ENCODE data around the gene PDX1. TPM values are rescaled to one million over a fixed set of nuclear protein-coding genes. Genes with fewer than 3 reads are reported as not detected.

The PDX1 gene
- polyA plus RNA-seq, 1 donor from 2014 or later, result not detected

DNA sequence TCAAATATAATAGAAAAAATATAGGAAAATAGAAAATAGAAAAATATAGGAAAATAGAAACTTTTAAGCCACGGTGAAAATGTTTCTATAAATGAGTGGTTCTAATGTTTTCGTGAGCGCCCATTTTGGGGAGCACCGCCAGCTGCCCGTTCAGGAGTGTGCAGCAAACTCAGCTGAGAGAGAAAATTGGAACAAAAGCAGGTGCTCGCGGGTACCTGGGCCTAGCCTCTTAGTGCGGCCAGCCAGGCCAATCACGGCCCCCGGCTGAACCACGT is 204 bp upstream of the PDX1 start:
- no peak for TF ChIP-seq TAF1 (IDR thresholded peaks at IDR 0.05; ENCODE audit: low read depth)
- TF ChIP-seq EP300 (conservative IDR thresholded peaks at IDR 0.05; ENCODE audit: poor library complexity, severe bottlenecking), result no peak
- TF ChIP-seq, protein P1, sequence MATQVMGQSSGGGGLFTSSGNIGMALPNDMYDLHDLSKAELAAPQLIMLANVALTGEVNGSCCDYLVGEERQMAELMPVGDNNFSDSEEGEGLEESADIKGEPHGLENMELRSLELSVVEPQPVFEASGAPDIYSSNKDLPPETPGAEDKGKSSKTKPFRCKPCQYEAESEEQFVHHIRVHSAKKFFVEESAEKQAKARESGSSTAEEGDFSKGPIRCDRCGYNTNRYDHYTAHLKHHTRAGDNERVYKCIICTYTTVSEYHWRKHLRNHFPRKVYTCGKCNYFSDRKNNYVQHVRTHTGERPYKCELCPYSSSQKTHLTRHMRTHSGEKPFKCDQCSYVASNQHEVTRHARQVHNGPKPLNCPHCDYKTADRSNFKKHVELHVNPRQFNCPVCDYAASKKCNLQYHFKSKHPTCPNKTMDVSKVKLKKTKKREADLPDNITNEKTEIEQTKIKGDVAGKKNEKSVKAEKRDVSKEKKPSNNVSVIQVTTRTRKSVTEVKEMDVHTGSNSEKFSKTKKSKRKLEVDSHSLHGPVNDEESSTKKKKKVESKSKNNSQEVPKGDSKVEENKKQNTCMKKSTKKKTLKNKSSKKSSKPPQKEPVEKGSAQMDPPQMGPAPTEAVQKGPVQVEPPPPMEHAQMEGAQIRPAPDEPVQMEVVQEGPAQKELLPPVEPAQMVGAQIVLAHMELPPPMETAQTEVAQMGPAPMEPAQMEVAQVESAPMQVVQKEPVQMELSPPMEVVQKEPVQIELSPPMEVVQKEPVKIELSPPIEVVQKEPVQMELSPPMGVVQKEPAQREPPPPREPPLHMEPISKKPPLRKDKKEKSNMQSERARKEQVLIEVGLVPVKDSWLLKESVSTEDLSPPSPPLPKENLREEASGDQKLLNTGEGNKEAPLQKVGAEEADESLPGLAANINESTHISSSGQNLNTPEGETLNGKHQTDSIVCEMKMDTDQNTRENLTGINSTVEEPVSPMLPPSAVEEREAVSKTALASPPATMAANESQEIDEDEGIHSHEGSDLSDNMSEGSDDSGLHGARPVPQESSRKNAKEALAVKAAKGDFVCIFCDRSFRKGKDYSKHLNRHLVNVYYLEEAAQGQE (IDR thresholded peaks at IDR 0.05; ENCODE audit: borderline replicate concordance), result no peak
- TF ChIP-seq RAD21 (conservative IDR thresholded peaks at IDR 0.05), result no peak
- TF ChIP-seq EZH2 (IDR thresholded peaks at IDR 0.05; ENCODE audit: borderline replicate concordance, insufficient read depth, low read length, poor library complexity, severe bottlenecking), result no peak
- TF ChIP-seq SMC3 (conservative IDR thresholded peaks at IDR 0.05; ENCODE audit: poor library complexity), result no peak
- TF ChIP-seq CTCF (IDR thresholded peaks at IDR 0.05; ENCODE audit: poor library complexity, severe bottlenecking), result no peak
- TF ChIP-seq MXI1 (conservative IDR thresholded peaks at IDR 0.05; ENCODE audit: poor library complexity, severe bottlenecking), result no peak
- no peak for TF ChIP-seq POLR2AphosphoS5 (IDR thresholded peaks at IDR 0.05)
- no peaks in the 10 kb centered on the region for H3K79me2 ChIP-seq (replicated peaks; ENCODE audit: insufficient read depth, low read length)
- H3K27me3 ChIP-seq (ENCODE audit: insufficient read depth, low read depth, low read length), result peaks cover 100% of the 10 kb centered on the region
- H3K9ac ChIP-seq (ENCODE audit: low read length), result no peak overlapping the region
- no peaks in the 10 kb centered on the region for H3K9me3 ChIP-seq (ENCODE audit: low read length)
- no peaks in the 10 kb centered on the region for H3K9me2 ChIP-seq (ENCODE audit: insufficient read depth, low read length)
- no peak overlapping the region for H2AFZ ChIP-seq (ENCODE audit: low read depth, low read length)
- no peaks in the 10 kb centered on the region for H3F3A ChIP-seq (ENCODE audit: insufficient read depth, low read length, poor library complexity, severe bottlenecking)
- peak overlapping the region; percentile 52 for H3K4me3 ChIP-seq (ENCODE audit: low read length)
- H3K4me2 ChIP-seq (ENCODE audit: low read length), result no peak overlapping the region
- no peak overlapping the region for H3K27ac ChIP-seq (ENCODE audit: low read length)
- no peaks in the 10 kb centered on the region for H4K20me1 ChIP-seq (ENCODE audit: insufficient read depth)
- no peaks in the 10 kb centered on the region for H3K36me3 ChIP-seq (ENCODE audit: insufficient read depth, low read length)

DNA sequence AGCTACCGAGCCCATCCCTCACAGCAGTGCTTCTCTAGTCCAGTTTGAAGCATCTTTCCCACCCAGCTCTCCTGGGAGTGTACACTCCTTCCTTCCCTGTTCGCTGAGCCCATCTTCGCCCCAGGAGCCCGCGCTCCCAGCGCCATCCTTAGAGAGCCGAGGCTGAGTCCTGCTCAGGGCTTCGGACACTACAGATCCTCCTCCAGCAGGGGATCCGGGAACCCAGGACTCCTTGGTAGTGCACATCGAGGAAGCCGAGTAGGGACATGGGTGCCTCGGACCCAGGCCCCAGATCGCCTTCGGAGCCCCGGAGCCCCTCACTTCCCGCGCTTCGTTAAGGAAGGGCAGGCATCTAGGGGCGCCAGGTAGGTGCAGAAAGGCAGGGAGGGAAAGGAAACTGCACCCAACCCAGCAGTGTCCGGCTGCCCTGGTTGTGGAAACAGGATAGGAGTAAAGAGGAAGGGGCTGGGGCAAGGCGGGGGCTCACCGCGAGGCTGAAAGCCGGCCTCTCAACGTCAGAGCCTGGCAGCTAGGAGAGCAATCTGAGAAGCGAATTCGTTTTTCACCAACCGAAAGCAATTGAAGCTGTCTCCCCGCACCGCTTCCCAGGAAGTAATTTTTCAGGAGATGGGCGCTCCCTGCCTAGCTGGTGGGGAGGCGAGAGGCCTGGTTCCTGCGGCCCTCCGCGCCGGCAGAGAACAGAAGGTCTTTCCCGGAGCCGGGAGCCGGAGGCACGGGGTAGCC is 1.0 kb downstream of the PDX1 start:
- no peaks in the 10 kb centered on the region for H3K9me3 ChIP-seq (ENCODE audit: low read length)
- peak overlapping the region; percentile 31 for H3K4me3 ChIP-seq (ENCODE audit: low read length)
- H3K79me2 ChIP-seq (replicated peaks; ENCODE audit: insufficient read depth, low read length), result no peaks in the 10 kb centered on the region
- H3K9ac ChIP-seq (ENCODE audit: low read length), result no peak overlapping the region
- H3K27ac ChIP-seq (ENCODE audit: low read length), result no peak overlapping the region
- no peak overlapping the region for H2AFZ ChIP-seq (ENCODE audit: low read depth, low read length)
- H3K9me2 ChIP-seq (ENCODE audit: insufficient read depth, low read length), result no peaks in the 10 kb centered on the region
- no peaks in the 10 kb centered on the region for H4K20me1 ChIP-seq (ENCODE audit: insufficient read depth)
- TF ChIP-seq POLR2AphosphoS5 (IDR thresholded peaks at IDR 0.05) (no peak), EZH2 (IDR thresholded peaks at IDR 0.05; ENCODE audit: borderline replicate concordance, insufficient read depth, low read length, poor library complexity, severe bottlenecking) (peak; percentile 92)
- no peaks in the 10 kb centered on the region for H3F3A ChIP-seq (ENCODE audit: insufficient read depth, low read length, poor library complexity, severe bottlenecking)
- no peak overlapping the region for H3K4me2 ChIP-seq (ENCODE audit: low read length)
- H3K36me3 ChIP-seq (ENCODE audit: insufficient read depth, low read length), result no peaks in the 10 kb centered on the region
- H3K27me3 ChIP-seq (ENCODE audit: insufficient read depth, low read depth, low read length), result peaks cover 100% of the 10 kb centered on the region
